Upper lobe of left lung (tissue), 6 donors: ENCODE data around the gene CS. TPM values are rescaled to one million over a fixed set of nuclear protein-coding genes. Genes with fewer than 3 reads are reported as not detected.

ENCODE experiments used
- ATAC-seq, 2 donors: fragments of 200-7000 bp; cut with Tn5 transposase; one replicate each; pipeline ENCODE4 v1.9.1; 2022; ENCODE audit warnings: mild to moderate bottlenecking in 2 of 2, moderate library complexity in 2 of 2; ENCODE audit not compliant: low FRiP score in 2 of 2
- DNase-seq, 2 donors: peaks; one replicate each; pipeline ENCODE4 v3.0.0-alpha.2; 2019 to 2020
- H3K27ac ChIP-seq, 4 donors: fragments of 200-600 bp; sonication (generic); one replicate each; pipeline ENCODE4 v1.5.1; 2016 to 2019
- H3K27me3 ChIP-seq, 4 donors: fragments of 200-600 bp; sonication (generic); one replicate each; pipeline ENCODE4 v1.5.1; 2017 to 2019
- H3K36me3 ChIP-seq, 4 donors: fragments of 200-600 bp; sonication (generic); one replicate each; pipeline ENCODE4 v1.5.1; 2016 to 2019
- H3K4me1 ChIP-seq, 4 donors: fragments of 200-600 bp; sonication (generic); one replicate each; pipeline ENCODE4 v1.5.1; 2018 to 2019
- H3K4me3 ChIP-seq, 4 donors: fragments of 200-600 bp; sonication (generic); one replicate each; pipeline ENCODE4 v1.5.1; 2017 to 2019; ENCODE audit warnings: mild to moderate bottlenecking in 2 of 4, moderate library complexity in 1 of 4
- H3K9me3 ChIP-seq, 4 donors: fragments of 200-600 bp; sonication (generic); one replicate each; pipeline ENCODE4 v1.5.1; 2018 to 2019
- CTCF ChIP-seq, 6 experiments: fragments of 450-650 bp in 4 of 6; fragments of 200-600 bp in 2 of 6; sonication (generic) in 2 of 6; IDR thresholded peaks; one replicate each; pipeline ENCODE4 v1.5.1; 2016 to 2019; ENCODE audit warnings: antibody characterized with exemption in 6 of 6
- EP300 ChIP-seq, 4 donors: sonication (generic); formaldehyde crosslinking; IDR thresholded peaks; one replicate each; pipeline ENCODE4 v1.5.1; 2017; ENCODE audit warnings: antibody characterized with exemption in 4 of 4, control low read depth in 2 of 4
- POLR2A ChIP-seq, 4 donors: fragments of 450-650 bp; IDR thresholded peaks; one replicate each; pipeline ENCODE4 v1.5.1; 2016 to 2017; ENCODE audit warnings: antibody characterized with exemption in 4 of 4, mild to moderate bottlenecking in 2 of 4
- POLR2AphosphoS5 ChIP-seq, 2 donors: sonication (generic); formaldehyde crosslinking; IDR thresholded peaks; one replicate each; pipeline ENCODE4 v1.5.1; 2017; ENCODE audit warnings: antibody characterized with exemption in 2 of 2
- WGBS, 2 donors: methylation state at CpG; one replicate each; pipeline ENCODE4 v1.1.5; 2017 to 2018; 5-methylcytosine and 5-hydroxymethylcytosine counted together
- total RNA-seq, 6 donors: library from RNA; depleted of rRNA in 4 of 6; stranded (reverse); fragments of >200 nt in 4 of 6; gene quantifications; one replicate each; pipeline versions ENCODE4 v1.1.0 to v1.2.1, GENCODE V29; 2016 to 2021
- donor health status: DM: no; HTN: no; CAD: no; lungs with moderate emphysema.
- donor health status: DM: no; HTN: yes; CAD: no; lungs with severe emphysema.

The CS gene
- total RNA-seq, 6 donors from 2014 or later = 99.9 to 201 (median 151) TPM

DNA sequence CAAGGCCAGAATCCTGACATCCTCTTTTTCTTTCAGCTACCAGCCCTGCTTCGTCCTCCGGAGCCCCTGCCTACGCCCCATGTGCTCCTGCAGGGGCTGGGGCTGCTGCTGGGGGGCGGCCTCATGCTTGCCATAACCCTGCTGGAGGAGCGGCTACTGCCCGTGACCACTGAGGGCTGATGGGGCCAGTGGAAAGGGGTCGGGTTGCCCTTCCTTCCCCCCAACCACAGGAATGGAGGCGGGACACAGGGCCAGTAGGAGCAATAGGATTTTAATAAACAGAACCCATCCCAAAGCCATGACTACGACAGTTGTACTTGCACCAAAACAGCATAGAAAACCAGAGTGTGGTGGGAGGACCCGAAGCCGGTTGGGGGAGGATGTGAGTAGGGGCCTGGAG is 62.6 kb downstream of the CS start:
- ATAC-seq (no peak), DNase-seq (no peak)
- no peak overlapping the region for H3K27ac ChIP-seq
- WGBS, 2 donors = 89% methylated on average over 11 of the region's 11 CpGs
- H3K9me3 ChIP-seq = no peaks in the 10 kb centered on the region
- no peak overlapping the region for H3K4me3 ChIP-seq
- H3K4me1 ChIP-seq = no peaks in the 10 kb centered on the region
- peaks cover 14 to 58% (median 43%) of the 10 kb centered on the region in 4 donors for H3K36me3 ChIP-seq
- TF ChIP-seq EP300 (IDR thresholded peaks at IDR 0.05) (no peak), POLR2AphosphoS5 (IDR thresholded peaks at IDR 0.05) (no peak), CTCF (IDR thresholded peaks at IDR 0.05) (no peak), POLR2A (IDR thresholded peaks at IDR 0.05) (no peak)
- no peaks in the 10 kb centered on the region for H3K27me3 ChIP-seq

DNA sequence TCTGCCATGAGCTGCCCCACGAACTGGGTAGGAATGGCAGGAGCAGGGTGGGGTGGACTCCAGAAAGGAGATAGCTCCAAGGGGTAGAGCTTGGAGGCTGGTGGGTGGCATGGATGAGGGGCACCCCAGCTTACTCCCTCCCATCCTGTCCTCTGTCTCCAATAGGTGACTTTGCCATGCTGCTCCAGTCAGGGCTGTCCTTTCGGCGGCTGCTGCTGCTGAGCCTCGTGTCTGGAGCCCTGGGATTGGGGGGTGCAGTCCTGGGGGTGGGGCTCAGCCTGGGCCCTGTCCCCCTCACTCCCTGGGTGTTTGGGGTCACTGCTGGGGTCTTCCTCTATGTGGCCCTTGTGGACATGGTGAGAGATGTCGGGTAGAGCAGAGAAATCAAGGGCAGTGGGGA is 63.1 kb downstream of the CS start:
- ATAC-seq (no peak), DNase-seq (no peak)
- H3K4me3 ChIP-seq = no peak overlapping the region
- H3K9me3 ChIP-seq = no peaks in the 10 kb centered on the region
- H3K36me3 ChIP-seq = peaks cover 8 to 52% (median 38%) of the 10 kb centered on the region in 4 donors
- TF ChIP-seq EP300 (IDR thresholded peaks at IDR 0.05) = no peak
- TF ChIP-seq POLR2AphosphoS5 (IDR thresholded peaks at IDR 0.05) = no peak
- TF ChIP-seq CTCF (IDR thresholded peaks at IDR 0.05) = no peak
- TF ChIP-seq POLR2A (IDR thresholded peaks at IDR 0.05) = no peak
- WGBS, 2 donors = 72 to 86% methylated on average over 2 to 5 of the region's 5 CpGs
- no peaks in the 10 kb centered on the region for H3K27me3 ChIP-seq
- H3K27ac ChIP-seq = no peak overlapping the region
- H3K4me1 ChIP-seq = no peaks in the 10 kb centered on the region

DNA sequence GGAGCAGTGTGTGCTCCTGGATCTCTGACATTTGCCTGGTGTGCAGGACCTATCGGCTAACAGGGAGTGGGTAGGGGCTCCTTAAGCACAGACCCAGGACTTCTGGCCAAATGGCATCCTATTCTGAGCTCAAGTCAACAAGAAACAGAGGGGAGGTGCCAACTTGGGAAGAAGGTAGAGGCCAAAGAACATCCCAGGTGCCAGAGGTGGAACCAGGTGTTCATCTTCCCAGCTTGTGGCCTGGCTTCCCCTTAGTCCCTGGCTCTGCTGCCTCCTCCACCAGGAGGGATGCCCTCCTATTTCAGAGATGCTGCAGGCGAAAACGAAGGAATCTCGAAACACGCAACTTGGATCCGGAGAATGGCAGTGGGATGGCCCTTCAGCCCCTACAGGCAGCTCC is 64.0 kb downstream of the CS start:
- TF ChIP-seq POLR2A (IDR thresholded peaks at IDR 0.05) (no peak), POLR2AphosphoS5 (IDR thresholded peaks at IDR 0.05) (no peak), EP300 (IDR thresholded peaks at IDR 0.05) (no peak)
- no peaks in the 10 kb centered on the region for H3K9me3 ChIP-seq
- H3K4me1 ChIP-seq = no peaks in the 10 kb centered on the region
- DNase-seq (no peak), ATAC-seq (no peak)
- H3K27me3 ChIP-seq = no peaks in the 10 kb centered on the region
- no peak overlapping the region for H3K4me3 ChIP-seq
- 96% methylated on average over 6 of the region's 6 CpGs for WGBS, 2 donors
- no peak overlapping the region for H3K27ac ChIP-seq
- H3K36me3 ChIP-seq = peaks cover 0 to 43% (median 29%) of the 10 kb centered on the region in 4 donors

- WGBS, 2 donors = 77 to 80% methylated on average over 16 of the region's 16 CpGs
- Histone ChIP-seq H3K4me1 (no peaks in the 10 kb centered on the region), H3K36me3 (peaks cover 0 to 31% (median 17%) of the 10 kb centered on the region in 4 donors)
These were observed 65.2 kb downstream of the CS start for GRCh38 chr12:56234746-56235436.

GRCh38 chr12:56231184-56231582 is 68.9 kb downstream of the CS start:
- no peak overlapping the region for H3K4me3 ChIP-seq
- WGBS, 2 donors = 88 to 100% methylated on average over 1 to 11 of the region's 11 CpGs
- DNase-seq (no peak), ATAC-seq (no peak)
- no peaks in the 10 kb centered on the region for H3K4me1 ChIP-seq
- no peaks in the 10 kb centered on the region for H3K9me3 ChIP-seq
- peaks cover 0 to 12% (median under 1%) of the 10 kb centered on the region in 4 donors for H3K36me3 ChIP-seq
- H3K27ac ChIP-seq = no peak overlapping the region
- TF ChIP-seq POLR2A (IDR thresholded peaks at IDR 0.05) (no peak), POLR2AphosphoS5 (IDR thresholded peaks at IDR 0.05) (no peak), EP300 (IDR thresholded peaks at IDR 0.05) (no peak), CTCF (IDR thresholded peaks at IDR 0.05) (no peak)
- H3K27me3 ChIP-seq = no peaks in the 10 kb centered on the region

More at GRCh38 chr12:56234746-56235436, 65.2 kb downstream of the CS start:
- Histone ChIP-seq H3K27me3 (no peaks in the 10 kb centered on the region), H3K9me3 (no peaks in the 10 kb centered on the region), H3K27ac (no peak overlapping the region), H3K4me3 (no peak overlapping the region)
- ATAC-seq = no peak
- TF ChIP-seq CTCF (IDR thresholded peaks at IDR 0.05) = no peak
- TF ChIP-seq POLR2AphosphoS5 (IDR thresholded peaks at IDR 0.05) = no peak
- no peak for TF ChIP-seq POLR2A (IDR thresholded peaks at IDR 0.05)
- no peak for TF ChIP-seq EP300 (IDR thresholded peaks at IDR 0.05)
- no peak for DNase-seq
